K562 (cell line): ENCODE measurements around the gene TRIM31. TPM values are rescaled to one million over a fixed set of nuclear protein-coding genes. Genes with fewer than 3 reads are reported as not detected.

Source experiments
- CSDE1 ChIP-seq, 2 experiments: fragments of 450-650 bp; IDR thresholded peaks; 2 replicates each; pipeline ENCODE4 v1.6.1; 2016; ENCODE audit warnings: mild to moderate bottlenecking in 1 of 2
- DMBX1 ChIP-seq: fragments of 250-450 bp; sonication (Bioruptor Pico); IDR thresholded peaks from 2 replicates; pipeline ENCODE4 v1.8.0; 2022; ENCODE audit warnings: inconsistent platforms, mild to moderate bottlenecking, moderate library complexity, borderline replicate concordance
- HSF4 ChIP-seq: fragments of 250-450 bp; sonication (Bioruptor Pico); IDR thresholded peaks from 2 replicates; pipeline ENCODE4 v2.1.2; 2022; ENCODE audit warnings: mild to moderate bottlenecking, moderate library complexity, borderline replicate concordance
- OTX1 ChIP-seq: fragments of 450-650 bp; formaldehyde crosslinking; IDR thresholded peaks from 2 replicates; pipeline ENCODE4 v1.4.0; 2022; ENCODE audit warnings: mild to moderate bottlenecking
- PCBP2 ChIP-seq: fragments of 200-400 bp; formaldehyde crosslinking; IDR thresholded peaks from 2 replicates; pipeline ENCODE4 v1.6.1; 2018; ENCODE audit warnings: low read length, low read depth, mild to moderate bottlenecking, moderate library complexity; ENCODE audit not compliant: poor library complexity, severe bottlenecking
- PYGO2 ChIP-seq: fragments of 450-650 bp; IDR thresholded peaks from 2 replicates; pipeline ENCODE4 v1.6.1; 2016; ENCODE audit warnings: mild to moderate bottlenecking, missing genetic modification characterization, moderate library complexity, missing compliant biosample characterization
- TBP ChIP-seq: optimal IDR thresholded peaks from 2 replicates; pipeline ENCODE3; 2011; ENCODE audit warnings: low read depth, low read length, improper control_type of control experiment
- TEAD4 ChIP-seq, 2 experiments: sonication (generic) in 1 of 2; formaldehyde crosslinking in 1 of 2; IDR thresholded peaks; 2 replicates each; pipeline versions ENCODE4 v1.6.1 to v1.8.0; 2012 to 2022; ENCODE audit warnings: borderline replicate concordance in 1 of 2, inconsistent platforms in 1 of 2, low read length in 1 of 2, mild to moderate bottlenecking in 1 of 2, missing genetic modification reagents in 1 of 2
- XRCC3 ChIP-seq: fragments of 450-650 bp; IDR thresholded peaks from 2 replicates; pipeline ENCODE4 v1.6.1; 2017; ENCODE audit warnings: mild to moderate bottlenecking, moderate library complexity
- XRCC5 ChIP-seq: fragments of 200-400 bp; formaldehyde crosslinking; IDR thresholded peaks from 2 replicates; pipeline ENCODE4 v1.6.1; 2017; ENCODE audit warnings: low read depth, mild to moderate bottlenecking, low read length
- ZKSCAN1 ChIP-seq: fragments of 150-350 bp; IDR thresholded peaks from 2 replicates; pipeline ENCODE4 v1.6.1; 2016; ENCODE audit warnings: low read depth, low read length
- polyA plus RNA-seq, 8 experiments: library from polyadenylated mRNA; depleted of rRNA in 4 of 8; stranded (reverse) in 5 of 8; unstranded in 3 of 8; fragments of >200 nt; fragmentation: Nextera tagmentation in 2 of 8; fragmentation: Illumina TruSeq in 1 of 8; extraction: Ambion mirVana in 2 of 8; extraction: Trizol in 1 of 8; gene quantifications; 2 replicates each; pipeline versions ENCODE4 v1.2.1 to v1.2.3, GENCODE V29; 2011 to 2014; ENCODE audit warnings: inconsistent platforms in 1 of 8, missing spikeins in 1 of 8
- total RNA-seq, 7 experiments: library from RNA; depleted of rRNA in 6 of 7; stranded (reverse); fragments of >200 nt in 6 of 7; fragmentation: Illumina TruSeq in 2 of 7; extraction: Trizol in 2 of 7; gene quantifications; 2 replicates each; pipeline versions ENCODE4 v1.2.1 to v1.2.3, GENCODE V29; 2011 to 2021; ENCODE audit warnings: low replicate concordance in 1 of 7
- TF ChIP-seq, protein P1 (sequence below), 2 experiments: fragments of 450-650 bp in 1 of 2; sonication (generic) in 1 of 2; formaldehyde crosslinking in 1 of 2; IDR thresholded peaks in 1 of 2; conservative IDR thresholded peaks in 1 of 2; 2 replicates each; pipeline versions ENCODE4 v1.6.1 to v1.8.1; 2016 to 2023; ENCODE audit warnings: mild to moderate bottlenecking in 2 of 2, moderate library complexity in 2 of 2, inconsistent platforms in 1 of 2, missing genetic modification reagents in 1 of 2
- TF ChIP-seq, protein P2 (sequence below): sonication (generic); formaldehyde crosslinking; IDR thresholded peaks from 2 replicates; pipeline ENCODE4 v1.8.0; 2022; ENCODE audit warnings: missing genetic modification reagents, mild to moderate bottlenecking, borderline replicate concordance
- TF ChIP-seq, protein P3 (sequence below): fragments of 250-450 bp; sonication (Bioruptor Pico); IDR thresholded peaks from 2 replicates; pipeline ENCODE4 v1.8.0; 2021; ENCODE audit warnings: borderline replicate concordance, mild to moderate bottlenecking, moderate library complexity; ENCODE audit not compliant: poor library complexity, severe bottlenecking
- TF ChIP-seq, protein P4 (sequence below): fragments of 450-650 bp; IDR thresholded peaks from 2 replicates; pipeline ENCODE4 v1.6.1; 2016; ENCODE audit warnings: mild to moderate bottlenecking
- TF ChIP-seq, protein P5 (sequence below): conservative IDR thresholded peaks from 2 replicates; pipeline ENCODE4 v1.6.1; 2011; ENCODE audit warnings: low read depth, mild to moderate bottlenecking, low read length; ENCODE audit not compliant: control insufficient read depth

TRIM31 gene
- total and polyA plus RNA-seq, 9 of the 15 experiments (the other 6 are each of a cell fraction or from before 2014, with no cell fraction given): not detected

DNA sequence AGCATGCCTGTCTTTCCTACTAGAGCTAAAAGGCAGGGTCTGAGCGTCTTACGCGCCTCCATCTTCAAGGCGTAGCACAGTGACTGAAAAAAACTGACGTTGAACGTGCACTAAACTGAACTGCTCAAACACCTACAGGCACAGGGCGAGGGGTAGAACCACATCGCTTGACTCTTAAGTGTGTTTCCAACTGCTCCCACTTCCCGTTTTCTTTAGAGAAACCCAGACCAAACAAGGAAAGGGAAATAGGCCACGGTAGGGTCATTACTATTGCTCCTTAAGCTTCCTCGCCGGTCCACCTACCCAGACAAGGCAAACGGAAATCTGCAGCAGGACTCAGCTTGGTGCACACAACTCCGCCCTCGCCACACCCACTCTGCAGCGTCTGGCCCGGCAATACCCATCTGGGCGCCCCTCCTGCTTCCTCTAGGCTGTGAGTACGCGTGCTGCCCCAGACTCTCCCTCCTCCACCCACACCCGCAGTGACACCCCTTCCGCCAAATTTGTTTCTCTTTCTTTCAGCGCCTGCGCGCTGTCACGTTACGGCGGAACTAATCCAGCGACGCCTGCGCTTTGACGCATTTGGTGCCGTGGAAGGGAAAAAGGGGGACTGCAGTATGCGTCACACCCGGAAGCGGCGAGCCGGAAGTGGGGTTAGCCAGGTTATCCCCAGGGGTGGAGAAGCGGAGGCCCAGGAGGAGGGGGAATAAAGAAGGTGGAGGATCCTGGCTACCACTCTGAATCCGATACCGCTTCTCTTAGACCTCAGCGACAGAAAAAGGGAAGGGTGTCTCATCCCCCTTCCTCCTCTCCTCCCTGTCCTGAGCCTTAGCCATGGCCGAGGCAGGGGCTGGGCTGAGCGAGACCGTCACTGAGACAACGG lies 46.1 kb downstream of the TRIM31 start, which contains the start of gene PPP1R11 (continued):
- TF ChIP-seq XRCC3: no peak
- TF ChIP-seq TBP: peak; percentile 63
- TF ChIP-seq DMBX1 (CRISPR knock-in tag): no peak
- TF ChIP-seq HSF4 (CRISPR knock-in tag): no peak
- TF ChIP-seq PCBP2: no peak
- TF ChIP-seq, protein P1, sequence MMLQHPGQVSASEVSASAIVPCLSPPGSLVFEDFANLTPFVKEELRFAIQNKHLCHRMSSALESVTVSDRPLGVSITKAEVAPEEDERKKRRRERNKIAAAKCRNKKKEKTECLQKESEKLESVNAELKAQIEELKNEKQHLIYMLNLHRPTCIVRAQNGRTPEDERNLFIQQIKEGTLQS (IDR thresholded peaks at IDR 0.05): peak; percentile 87
- TF ChIP-seq, protein P1 (CRISPR knock-in tag; conservative IDR thresholded peaks at IDR 0.05): peak; percentile 86
- TF ChIP-seq OTX1 (CRISPR knock-in tag): no peak
- TF ChIP-seq, protein P2, sequence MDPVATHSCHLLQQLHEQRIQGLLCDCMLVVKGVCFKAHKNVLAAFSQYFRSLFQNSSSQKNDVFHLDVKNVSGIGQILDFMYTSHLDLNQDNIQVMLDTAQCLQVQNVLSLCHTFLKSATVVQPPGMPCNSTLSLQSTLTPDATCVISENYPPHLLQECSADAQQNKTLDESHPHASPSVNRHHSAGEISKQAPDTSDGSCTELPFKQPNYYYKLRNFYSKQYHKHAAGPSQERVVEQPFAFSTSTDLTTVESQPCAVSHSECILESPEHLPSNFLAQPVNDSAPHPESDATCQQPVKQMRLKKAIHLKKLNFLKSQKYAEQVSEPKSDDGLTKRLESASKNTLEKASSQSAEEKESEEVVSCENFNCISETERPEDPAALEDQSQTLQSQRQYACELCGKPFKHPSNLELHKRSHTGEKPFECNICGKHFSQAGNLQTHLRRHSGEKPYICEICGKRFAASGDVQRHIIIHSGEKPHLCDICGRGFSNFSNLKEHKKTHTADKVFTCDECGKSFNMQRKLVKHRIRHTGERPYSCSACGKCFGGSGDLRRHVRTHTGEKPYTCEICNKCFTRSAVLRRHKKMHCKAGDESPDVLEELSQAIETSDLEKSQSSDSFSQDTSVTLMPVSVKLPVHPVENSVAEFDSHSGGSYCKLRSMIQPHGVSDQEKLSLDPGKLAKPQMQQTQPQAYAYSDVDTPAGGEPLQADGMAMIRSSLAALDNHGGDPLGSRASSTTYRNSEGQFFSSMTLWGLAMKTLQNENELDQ (CRISPR knock-in tag): no peak; the same call in 1 of the 2 replicates
- TF ChIP-seq, protein P3, sequence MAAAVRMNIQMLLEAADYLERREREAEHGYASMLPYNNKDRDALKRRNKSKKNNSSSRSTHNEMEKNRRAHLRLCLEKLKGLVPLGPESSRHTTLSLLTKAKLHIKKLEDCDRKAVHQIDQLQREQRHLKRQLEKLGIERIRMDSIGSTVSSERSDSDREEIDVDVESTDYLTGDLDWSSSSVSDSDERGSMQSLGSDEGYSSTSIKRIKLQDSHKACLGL (CRISPR knock-in tag): no peak
- TF ChIP-seq CSDE1 (IDR thresholded peaks at IDR 0.05): peak in 1 of 2 experiments; percentile 95; a peak in 1 of 4 replicates
- TF ChIP-seq, protein P4, sequence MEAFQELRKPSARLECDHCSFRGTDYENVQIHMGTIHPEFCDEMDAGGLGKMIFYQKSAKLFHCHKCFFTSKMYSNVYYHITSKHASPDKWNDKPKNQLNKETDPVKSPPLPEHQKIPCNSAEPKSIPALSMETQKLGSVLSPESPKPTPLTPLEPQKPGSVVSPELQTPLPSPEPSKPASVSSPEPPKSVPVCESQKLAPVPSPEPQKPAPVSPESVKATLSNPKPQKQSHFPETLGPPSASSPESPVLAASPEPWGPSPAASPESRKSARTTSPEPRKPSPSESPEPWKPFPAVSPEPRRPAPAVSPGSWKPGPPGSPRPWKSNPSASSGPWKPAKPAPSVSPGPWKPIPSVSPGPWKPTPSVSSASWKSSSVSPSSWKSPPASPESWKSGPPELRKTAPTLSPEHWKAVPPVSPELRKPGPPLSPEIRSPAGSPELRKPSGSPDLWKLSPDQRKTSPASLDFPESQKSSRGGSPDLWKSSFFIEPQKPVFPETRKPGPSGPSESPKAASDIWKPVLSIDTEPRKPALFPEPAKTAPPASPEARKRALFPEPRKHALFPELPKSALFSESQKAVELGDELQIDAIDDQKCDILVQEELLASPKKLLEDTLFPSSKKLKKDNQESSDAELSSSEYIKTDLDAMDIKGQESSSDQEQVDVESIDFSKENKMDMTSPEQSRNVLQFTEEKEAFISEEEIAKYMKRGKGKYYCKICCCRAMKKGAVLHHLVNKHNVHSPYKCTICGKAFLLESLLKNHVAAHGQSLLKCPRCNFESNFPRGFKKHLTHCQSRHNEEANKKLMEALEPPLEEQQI: no peak
- TF ChIP-seq XRCC5: peak; percentile 85; the same call in 1 of the 2 replicates
- TF ChIP-seq TEAD4 (IDR thresholded peaks at IDR 0.05; ENCODE audit: low read length): peak; percentile 44
- peak; percentile 62; the same call in 1 of the 2 replicates for TF ChIP-seq TEAD4 (CRISPR knock-in tag; IDR thresholded peaks at IDR 0.05; ENCODE audit: borderline replicate concordance)
- TF ChIP-seq ZKSCAN1: peak; percentile 90
- no peak for TF ChIP-seq PYGO2 (tag)
- TF ChIP-seq, protein P5, sequence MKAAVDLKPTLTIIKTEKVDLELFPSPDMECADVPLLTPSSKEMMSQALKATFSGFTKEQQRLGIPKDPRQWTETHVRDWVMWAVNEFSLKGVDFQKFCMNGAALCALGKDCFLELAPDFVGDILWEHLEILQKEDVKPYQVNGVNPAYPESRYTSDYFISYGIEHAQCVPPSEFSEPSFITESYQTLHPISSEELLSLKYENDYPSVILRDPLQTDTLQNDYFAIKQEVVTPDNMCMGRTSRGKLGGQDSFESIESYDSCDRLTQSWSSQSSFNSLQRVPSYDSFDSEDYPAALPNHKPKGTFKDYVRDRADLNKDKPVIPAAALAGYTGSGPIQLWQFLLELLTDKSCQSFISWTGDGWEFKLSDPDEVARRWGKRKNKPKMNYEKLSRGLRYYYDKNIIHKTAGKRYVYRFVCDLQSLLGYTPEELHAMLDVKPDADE: peak; percentile 43; the same call in 1 of the 2 replicates
